ENCODE data around the gene PTRH1.
A peak's percentile ranks its signal among the peaks of the same experiment; 100 is the strongest.

PTRH1 gene

GRCh38 chr9:127705577-127706379 is 9.7 kb downstream of the PTRH1 start:
- DNase-seq (ENCODE audit: low read depth) = no peak
- no peak overlapping the region for H3K4me3 ChIP-seq (replicated peaks; ENCODE audit: low read depth, low read length)
- no peak for TF ChIP-seq CTCF (IDR thresholded peaks at IDR 0.05; ENCODE audit: low read length, missing control alignments)

DNA sequence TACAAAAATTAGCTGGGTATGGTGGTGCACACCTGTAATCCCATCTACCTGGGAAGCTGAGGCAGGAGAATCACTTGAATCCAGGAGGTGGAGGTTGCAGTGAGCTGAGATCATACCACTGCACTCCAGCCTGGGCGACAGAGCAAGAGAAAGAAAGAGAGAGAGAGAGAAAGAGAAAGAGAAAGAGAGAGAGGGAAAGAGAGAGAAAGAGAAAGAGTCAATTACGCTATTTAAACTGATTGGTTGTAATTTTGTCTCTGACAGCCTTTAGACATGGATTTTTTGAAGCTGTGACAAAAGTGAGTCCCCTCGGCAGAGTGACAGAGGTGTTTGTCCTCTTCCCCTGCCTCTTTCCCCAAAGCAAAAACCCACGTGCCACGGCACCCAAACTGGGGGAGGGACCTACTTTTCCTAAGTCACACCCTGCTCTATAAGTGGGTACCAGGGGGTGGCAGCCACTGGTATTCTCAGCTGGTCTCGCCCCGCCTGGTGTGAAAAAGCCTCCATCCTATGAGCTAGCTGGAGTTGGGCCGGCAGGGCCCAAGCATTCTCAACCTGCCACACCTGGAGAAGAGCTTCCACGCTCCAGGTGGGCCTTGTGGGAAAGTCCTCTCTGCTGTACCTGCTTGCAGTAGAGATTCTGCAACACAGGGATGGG is 12.0 kb downstream of the PTRH1 start:
- no peak for DNase-seq (ENCODE audit: low read depth)
- H3K4me3 ChIP-seq (replicated peaks; ENCODE audit: low read depth, low read length) = no peak overlapping the region
- TF ChIP-seq CTCF (IDR thresholded peaks at IDR 0.05; ENCODE audit: low read length, missing control alignments) = no peak

- no peak for TF ChIP-seq CTCF (IDR thresholded peaks at IDR 0.05; ENCODE audit: low read length, missing control alignments)
- no peak overlapping the region for H3K4me3 ChIP-seq (replicated peaks; ENCODE audit: low read depth, low read length)
- DNase-seq (ENCODE audit: low read depth) = no peak
Observed at GRCh38 chr9:127700594-127701255, 14.7 kb downstream of the PTRH1 start.

- TF ChIP-seq CTCF (IDR thresholded peaks at IDR 0.05; ENCODE audit: low read length, missing control alignments) = no peak
- no peak overlapping the region for H3K4me3 ChIP-seq (replicated peaks; ENCODE audit: low read depth, low read length)
- DNase-seq (ENCODE audit: low read depth) = no peak
Observed at GRCh38 chr9:127700140-127700539, 15.3 kb downstream of the PTRH1 start.

DNA sequence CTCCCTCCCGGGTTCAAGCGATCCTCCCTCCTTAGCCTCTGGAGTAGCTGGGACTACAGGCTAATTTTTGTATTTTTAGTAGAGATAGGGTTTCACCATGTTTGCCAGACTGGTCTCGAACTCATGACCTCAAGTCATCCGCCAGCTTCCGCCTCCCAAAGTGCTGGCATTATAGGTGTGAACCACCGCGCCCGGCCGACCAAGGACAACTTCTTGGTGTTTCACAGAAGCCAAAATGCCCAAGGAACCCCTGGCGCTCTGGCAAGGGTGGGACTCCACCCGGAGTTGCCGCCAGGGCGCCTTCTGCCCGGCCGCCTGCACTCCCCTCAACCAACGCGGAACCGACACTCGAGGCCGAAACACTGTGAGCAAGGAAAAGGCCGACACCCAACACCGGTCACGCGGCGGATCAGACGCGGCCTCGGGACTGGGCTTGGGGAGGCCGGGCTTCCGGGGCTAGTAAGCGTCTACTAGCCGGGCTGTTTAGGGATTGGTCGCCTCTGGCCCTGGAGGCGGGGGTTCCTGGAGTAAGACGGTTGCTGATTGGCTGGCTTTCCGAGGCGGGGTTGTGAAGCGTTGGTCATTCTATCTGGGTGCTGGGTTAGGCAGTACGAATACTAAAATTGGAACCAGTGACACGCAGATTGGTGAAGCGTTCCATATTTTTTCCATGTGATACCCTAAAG is 16.3 kb downstream of the PTRH1 start:
- TF ChIP-seq CTCF (IDR thresholded peaks at IDR 0.05; ENCODE audit: low read length, missing control alignments) = no peak
- DNase-seq (ENCODE audit: low read depth) = peak; percentile 98
- peak overlapping the region; percentile 9 for H3K4me3 ChIP-seq (replicated peaks; ENCODE audit: low read depth, low read length)

DNA sequence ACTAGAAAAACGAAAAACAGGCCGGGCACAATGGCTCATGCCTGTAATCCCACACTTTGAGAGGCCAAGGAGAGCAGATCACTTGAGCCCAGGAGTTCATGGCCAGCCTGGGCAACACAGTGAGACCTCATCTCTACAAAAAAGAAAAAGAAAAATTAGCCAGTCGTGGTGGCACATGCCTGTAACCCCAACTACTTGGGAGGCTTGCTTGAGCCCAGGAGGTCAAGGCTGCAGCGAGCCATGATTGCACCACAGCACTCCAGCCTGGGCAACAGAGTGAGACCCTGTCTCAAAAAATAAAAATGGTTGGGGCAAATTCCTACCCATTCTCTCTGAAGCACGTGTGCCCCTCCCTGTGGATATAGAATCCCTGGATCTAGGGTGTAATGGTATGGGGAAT is 17.1 kb downstream of the PTRH1 start:
- TF ChIP-seq CTCF (IDR thresholded peaks at IDR 0.05; ENCODE audit: low read length, missing control alignments) = no peak
- no peak overlapping the region for H3K4me3 ChIP-seq (replicated peaks; ENCODE audit: low read depth, low read length)
- no peak for DNase-seq (ENCODE audit: low read depth)

All from fibroblast of pulmonary artery (primary cell).